ENCODE results near the gene HDDC3. TPM values are rescaled to one million over a fixed set of nuclear protein-coding genes. Genes with fewer than 3 reads are reported as not detected.

Gene HDDC3
- total and polyA plus RNA-seq, 9 of the 15 experiments (the other 6 are each of a cell fraction or from before 2014, with no cell fraction given): 14.9 to 55.8 (median 36.9) TPM

GRCh38 chr15:90947577-90948357 lies 15.4 kb upstream of the HDDC3 start:
- FAIRE-seq (no peak), ATAC-seq (no peak; the same call in 2 of the 3 replicates), DNase-seq (ENCODE audit: extremely low read depth in 1 of 4, low spot score in 3 of 4) (peak in 1 of 4 experiments; percentile 41)
- Histone ChIP-seq H3K9me3 (replicated peaks; ENCODE audit: control insufficient read depth, insufficient read depth, low read depth, low read length) (no peaks in the 10 kb centered on the region), H3K9ac (ENCODE audit: insufficient read depth in 1 of 2, low read depth in 2 of 2, low read length in 2 of 2) (peak overlapping the region in 1 of 2 experiments; percentile 10; a peak in 2 of 4 replicates), H3K4me1 (replicated peaks in 1 of 2; ENCODE audit: control insufficient read depth in 2 of 2, insufficient read depth in 2 of 2, low read length in 2 of 2) (peaks cover 13 to 32% of the 10 kb centered on the region in 2 experiments; a peak in 4 of 5 replicates), H3K79me2 (ENCODE audit: control insufficient read depth, insufficient read depth, low read length) (no peaks in the 10 kb centered on the region), H3K4me3 (no peak overlapping the region), H3K9me1 (ENCODE audit: control insufficient read depth, insufficient read depth, low read length) (peaks cover 3% of the 10 kb centered on the region), H3K27me3 (ENCODE audit: control insufficient read depth in 2 of 2, insufficient read depth in 2 of 2, low read length in 2 of 2) (no peaks in the 10 kb centered on the region), H4K20me1 (replicated peaks; ENCODE audit: control insufficient read depth, insufficient read depth, low read length) (0 out of 2 replicates have a peak, but pooled peaks cover 5% of the 10 kb centered on the region), H3K4me2 (ENCODE audit: insufficient read depth, low read length) (no peak overlapping the region), H3K36me3 (ENCODE audit: control insufficient read depth, insufficient read depth, low read length) (peaks cover 87% of the 10 kb centered on the region), H3K27ac (ENCODE audit: extremely low read depth, low read depth, low read length) (peak overlapping the region; percentile 58; the same call in 2 of the 3 replicates), H2AFZ (ENCODE audit: low read depth, low read length) (no peak overlapping the region)
- intact Hi-C loops (cut with micrococcal nuclease) (loop anchor here (5.0 kb wide), 1 partner anchor 85 kb away; no protein-coding TSS in a partner anchor), in situ Hi-C loops (cut with MboI) (no loop called here)
- POLR2A ChIA-PET: interaction anchor here (0.5 to 3.0 kb wide), 15 partner anchors 9 to 289 kb away, joined by 3 to 20 read pairs (median 3); partner anchors contain the start of genes HDDC3, UNC45A and VPS33B
- 83% methylated on average over 18 of the region's 18 CpGs for WGBS (ENCODE audit: insufficient coverage, low coverage, missing lambda C conversion rate)
- BruUV-seq (replicated peaks): no TSS peak
- CTCF ChIA-PET (ENCODE audit: low intra/inter-chr PET ratio): no interaction called here
- peak; percentile 40; the same call in 1 of the 2 replicates for TF ChIP-seq MYC (IDR thresholded peaks at IDR 0.05; ENCODE audit: low read depth, low read length)
- TF ChIP-seq MYC (CRISPR knock-in tag; IDR thresholded peaks at IDR 0.05; ENCODE audit: borderline replicate concordance, low read depth): no peak
- peak; percentile 72; the same call in 1 of the 2 replicates for TF ChIP-seq ZNF316 (IDR thresholded peaks at IDR 0.05)
- no peak for TF ChIP-seq PHTF2 (CRISPR knock-in tag; IDR thresholded peaks at IDR 0.05)
- 0 out of 2 replicates have a peak, but pooled peaks have one; percentile 21 for TF ChIP-seq POLR2G (IDR thresholded peaks at IDR 0.05; ENCODE audit: low read depth, low read length)
- peak; percentile 56 for TF ChIP-seq WHSC1 (IDR thresholded peaks at IDR 0.05; ENCODE audit: low read length)
- no peak for TF ChIP-seq KLF16 (IDR thresholded peaks at IDR 0.05)
- peak; percentile 57; the same call in 1 of the 2 replicates for TF ChIP-seq MAFG (tag; conservative IDR thresholded peaks at IDR 0.05)
- peak; percentile 19; the same call in 1 of the 2 replicates for TF ChIP-seq RBFOX2 (IDR thresholded peaks at IDR 0.05; ENCODE audit: low read depth, low read length)
- peak; percentile 61 for TF ChIP-seq MAFK (IDR thresholded peaks at IDR 0.05; ENCODE audit: low read length)
- TF ChIP-seq ZNF592 (IDR thresholded peaks at IDR 0.05): peak; percentile 84
- no peak for TF ChIP-seq NR4A1 (CRISPR knock-in tag; IDR thresholded peaks at IDR 0.05)
- no peak for TF ChIP-seq NR4A1 (tag; IDR thresholded peaks at IDR 0.05)
- TF ChIP-seq MTA3 (IDR thresholded peaks at IDR 0.05; ENCODE audit: borderline replicate concordance): 0 out of 2 replicates have a peak, but pooled peaks have one; percentile 46
- TF ChIP-seq ZNF668 (CRISPR knock-in tag; IDR thresholded peaks at IDR 0.05): no peak
- 0 out of 2 replicates have a peak, but pooled peaks have one; percentile 19 for TF ChIP-seq DPF2 (IDR thresholded peaks at IDR 0.05)
- TF ChIP-seq NFYB (IDR thresholded peaks at IDR 0.05; ENCODE audit: extremely low read depth, insufficient read length): no peak
